ENCODE measurements around the gene HECTD3.
A peak's percentile ranks its signal among the peaks of the same experiment; 100 is the strongest.
"Not testable (repeated sequence)": the region's sequence is repeated elsewhere in the genome, so short reads cannot be mapped to it uniquely, and the experiment has no call there.

Gene HECTD3

GRCh38 chr1:45014321-45015028, 3.4 kb upstream of the HECTD3 start:
- peak; percentile 71 for DNase-seq (ENCODE audit: low read depth)

GRCh38 chr1:45013551-45014209, 2.6 kb upstream of the HECTD3 start:
- DNase-seq (ENCODE audit: low read depth), result no peak

GRCh38 chr1:45012639-45013278, 1.6 kb upstream of the HECTD3 start:
- DNase-seq (ENCODE audit: low read depth), result peak; percentile 31

GRCh38 chr1:45011837-45012638, 914 bp upstream of the HECTD3 start, which contains the start of gene UROD:
UROD (plus strand) TSS chr1:45012254; CDS start chr1:45012266, 12 bp downstream.
- peak; percentile 85 for DNase-seq (ENCODE audit: low read depth)

GRCh38 chr1:45009956-45010854, 919 bp downstream of the HECTD3 start:
- DNase-seq (ENCODE audit: low read depth), result no peak

GRCh38 chr1:45009296-45009865, 1.7 kb downstream of the HECTD3 start:
- DNase-seq (ENCODE audit: low read depth), result no peak

- no peak for DNase-seq (ENCODE audit: low read depth)
Observed at GRCh38 chr1:45008516-45008915, 2.6 kb downstream of the HECTD3 start.

GRCh38 chr1:45008076-45008475, 3.0 kb downstream of the HECTD3 start:
- no peak for DNase-seq (ENCODE audit: low read depth)

GRCh38 chr1:45007311-45007710, 3.8 kb downstream of the HECTD3 start:
- DNase-seq (ENCODE audit: low read depth), result no peak

- DNase-seq (ENCODE audit: low read depth), result no peak
Observed at GRCh38 chr1:45005761-45006160, 5.4 kb downstream of the HECTD3 start.

- DNase-seq (ENCODE audit: low read depth), result no peak
Observed at GRCh38 chr1:45004281-45004920, 6.7 kb downstream of the HECTD3 start.

- DNase-seq (ENCODE audit: low read depth), result no peak
Observed at GRCh38 chr1:45003741-45004140, 7.4 kb downstream of the HECTD3 start.

- no peak for DNase-seq (ENCODE audit: low read depth)
Observed at GRCh38 chr1:45002650-45003645, 8.2 kb downstream of the HECTD3 start.

GRCh38 chr1:45001576-45001975, 9.5 kb downstream of the HECTD3 start:
- not testable (repeated sequence) for DNase-seq (ENCODE audit: low read depth)

GRCh38 chr1:45001011-45001481, 10.1 kb downstream of the HECTD3 start:
- DNase-seq (ENCODE audit: low read depth), result no peak

GRCh38 chr1:44999232-44999631, 11.9 kb downstream of the HECTD3 start:
- no peak for DNase-seq (ENCODE audit: low read depth)

- DNase-seq (ENCODE audit: low read depth), result no peak
Observed at GRCh38 chr1:44995467-44996238, 15.5 kb downstream of the HECTD3 start.

GRCh38 chr1:44994309-44994898, 16.7 kb downstream of the HECTD3 start:
- DNase-seq (ENCODE audit: low read depth), result no peak

All from activated T-cell treated with anti-CD3 and anti-CD28 coated beads for 24 hours (primary cell).